Inferior parietal cortex (tissue), 1 donor: ENCODE measurements around the gene ARHGEF40.

Experiments used
- DNase-seq: peaks from one replicate; pipeline ENCODE4 v3.0.0-alpha.2; 2016; ENCODE audit errors: extremely low spot score

Gene ARHGEF40

GRCh38 chr14:21070083-21070609 lies at the start of gene ARHGEF40:
TSS of gene ARHGEF40 (plus strand) at chr14:21070304. CDS start at chr14:21070397, 93 bp downstream.
- peak; percentile 45 for DNase-seq

- DNase-seq = no peak
These were observed 49.0 kb upstream of the ARHGEF40 start for GRCh38 chr14:21020977-21021545.

GRCh38 chr14:21022686-21023085 lies 47.4 kb upstream of the ARHGEF40 start:
- no peak for DNase-seq

GRCh38 chr14:21023174-21023573 lies 46.9 kb upstream of the ARHGEF40 start:
- no peak for DNase-seq

GRCh38 chr14:21023817-21024584 lies 46.1 kb upstream of the ARHGEF40 start:
- no peak for DNase-seq

- DNase-seq = no peak
These were observed 45.3 kb upstream of the ARHGEF40 start, which contains the start of gene NDRG2 for GRCh38 chr14:21024585-21025370. TSS of gene NDRG2 (minus strand) at chr14:21025061. CDS start at chr14:21023315, 1,746 bp downstream.

GRCh38 chr14:21025371-21026273 lies 44.5 kb upstream of the ARHGEF40 start:
- DNase-seq = peak; percentile 58

GRCh38 chr14:21026274-21026987 lies 43.7 kb upstream of the ARHGEF40 start:
- DNase-seq = peak; percentile 84

- DNase-seq = no peak
These were observed 43.2 kb upstream of the ARHGEF40 start for GRCh38 chr14:21026988-21027315.

GRCh38 chr14:21029917-21030316 lies 40.2 kb upstream of the ARHGEF40 start, which contains the start of gene TPPP2:
TSS of gene TPPP2 (plus strand) at chr14:21030217. CDS start at chr14:21030582, 365 bp downstream.
- no peak for DNase-seq

GRCh38 chr14:21030531-21030930 lies 39.6 kb upstream of the ARHGEF40 start:
- no peak for DNase-seq

- no peak for DNase-seq
These were observed 37.6 kb upstream of the ARHGEF40 start for GRCh38 chr14:21032326-21033132.

GRCh38 chr14:21033133-21033698 lies 36.9 kb upstream of the ARHGEF40 start:
- DNase-seq = no peak

GRCh38 chr14:21034707-21035106 lies 35.4 kb upstream of the ARHGEF40 start, which contains the start of gene RNASE13:
TSS of gene RNASE13 (minus strand) at chr14:21034807. CDS start at chr14:21034288, 519 bp downstream.
- no peak for DNase-seq

- no peak for DNase-seq
These were observed 33.4 kb upstream of the ARHGEF40 start for GRCh38 chr14:21036751-21037150.

GRCh38 chr14:21037156-21037555 lies 32.9 kb upstream of the ARHGEF40 start:
- no peak for DNase-seq

- DNase-seq = peak; percentile 74
These were observed 31.4 kb upstream of the ARHGEF40 start for GRCh38 chr14:21038441-21039422.
